Measurements from ENCODE around the gene COL23A1. TPM values are rescaled to one million over a fixed set of nuclear protein-coding genes. Genes with fewer than 3 reads are reported as not detected.

The COL23A1 gene
- total and polyA plus RNA-seq, 2 donors (not counting 1 experiment from before 2014, with no cell fraction given) = not detected

GRCh38 chr5:178347956-178348355, 242.2 kb downstream of the COL23A1 start:
- Histone ChIP-seq H3K4me3 (replicated peaks in 1 of 4; ENCODE audit: control extremely low read depth in 1 of 4, insufficient read depth in 1 of 4, low read depth in 3 of 4, low read length in 4 of 4) (no peak overlapping the region), H3K9me3 (ENCODE audit: control insufficient read depth, insufficient read depth, low read depth, low read length) (no peaks in the 10 kb centered on the region), H3K79me2 (ENCODE audit: control insufficient read depth, insufficient read depth, low read length) (no peaks in the 10 kb centered on the region), H3K9ac (ENCODE audit: insufficient read depth, low read length) (no peak overlapping the region), H4K20me1 (ENCODE audit: control insufficient read depth, extremely low read depth, insufficient read depth, low read length) (no peaks in the 10 kb centered on the region), H3K4me2 (ENCODE audit: extremely low read depth, insufficient read depth, low read length) (no peak overlapping the region), H3K4me1 (ENCODE audit: control insufficient read depth, extremely low read depth, insufficient read depth, low read length) (no peaks in the 10 kb centered on the region), H2AFZ (ENCODE audit: low read length) (no peak overlapping the region), H3K27me3 (ENCODE audit: control insufficient read depth, insufficient read depth, low read length) (no peaks in the 10 kb centered on the region), H3K36me3 (ENCODE audit: control insufficient read depth, insufficient read depth, low read length) (no peaks in the 10 kb centered on the region), H3K27ac (ENCODE audit: insufficient read depth, low read length) (no peak overlapping the region)
- TF ChIP-seq CTCF (conservative IDR thresholded peaks at IDR 0.05 in 1 of 2, IDR thresholded peaks at IDR 0.05 in 1 of 2; ENCODE audit: low read depth in 1 of 2, low read length in 2 of 2) (no peak), EZH2 (IDR thresholded peaks at IDR 0.05; ENCODE audit: low read length, missing control alignments) (no peak)
- DNase-seq (ENCODE audit: low read depth in 2 of 2) = no peak

- Histone ChIP-seq H3K36me3 (ENCODE audit: control insufficient read depth, insufficient read depth, low read length) (no peaks in the 10 kb centered on the region), H3K27ac (ENCODE audit: insufficient read depth, low read length) (no peak overlapping the region), H3K9me3 (ENCODE audit: control insufficient read depth, insufficient read depth, low read depth, low read length) (no peaks in the 10 kb centered on the region), H4K20me1 (ENCODE audit: control insufficient read depth, extremely low read depth, insufficient read depth, low read length) (no peaks in the 10 kb centered on the region), H3K9ac (ENCODE audit: insufficient read depth, low read length) (no peak overlapping the region), H2AFZ (ENCODE audit: low read length) (no peak overlapping the region), H3K27me3 (ENCODE audit: control insufficient read depth, insufficient read depth, low read length) (no peaks in the 10 kb centered on the region), H3K4me2 (ENCODE audit: extremely low read depth, insufficient read depth, low read length) (no peak overlapping the region), H3K79me2 (ENCODE audit: control insufficient read depth, insufficient read depth, low read length) (no peaks in the 10 kb centered on the region), H3K4me3 (replicated peaks in 1 of 4; ENCODE audit: control extremely low read depth in 1 of 4, insufficient read depth in 1 of 4, low read depth in 3 of 4, low read length in 4 of 4) (no peak overlapping the region), H3K4me1 (ENCODE audit: control insufficient read depth, extremely low read depth, insufficient read depth, low read length) (no peaks in the 10 kb centered on the region)
- DNase-seq (ENCODE audit: low read depth in 2 of 2) = no peak
- no peak for TF ChIP-seq EZH2 (IDR thresholded peaks at IDR 0.05; ENCODE audit: low read length, missing control alignments)
- TF ChIP-seq CTCF (conservative IDR thresholded peaks at IDR 0.05 in 1 of 2, IDR thresholded peaks at IDR 0.05 in 1 of 2; ENCODE audit: low read depth in 1 of 2, low read length in 2 of 2) = no peak
These were observed 243.4 kb downstream of the COL23A1 start for GRCh38 chr5:178346607-178347334.

- Histone ChIP-seq H2AFZ (ENCODE audit: low read length) (no peak overlapping the region), H3K9ac (ENCODE audit: insufficient read depth, low read length) (no peak overlapping the region), H3K27ac (ENCODE audit: insufficient read depth, low read length) (no peak overlapping the region), H3K79me2 (ENCODE audit: control insufficient read depth, insufficient read depth, low read length) (no peaks in the 10 kb centered on the region), H3K27me3 (ENCODE audit: control insufficient read depth, insufficient read depth, low read length) (no peaks in the 10 kb centered on the region), H3K9me3 (ENCODE audit: control insufficient read depth, insufficient read depth, low read depth, low read length) (no peaks in the 10 kb centered on the region), H4K20me1 (ENCODE audit: control insufficient read depth, extremely low read depth, insufficient read depth, low read length) (no peaks in the 10 kb centered on the region), H3K4me1 (ENCODE audit: control insufficient read depth, extremely low read depth, insufficient read depth, low read length) (no peaks in the 10 kb centered on the region), H3K36me3 (ENCODE audit: control insufficient read depth, insufficient read depth, low read length) (no peaks in the 10 kb centered on the region), H3K4me3 (replicated peaks in 1 of 4; ENCODE audit: control extremely low read depth in 1 of 4, insufficient read depth in 1 of 4, low read depth in 3 of 4, low read length in 4 of 4) (no peak overlapping the region), H3K4me2 (ENCODE audit: extremely low read depth, insufficient read depth, low read length) (no peak overlapping the region)
- no peak for DNase-seq (ENCODE audit: low read depth in 2 of 2)
- no peak for TF ChIP-seq CTCF (conservative IDR thresholded peaks at IDR 0.05 in 1 of 2, IDR thresholded peaks at IDR 0.05 in 1 of 2; ENCODE audit: low read depth in 1 of 2, low read length in 2 of 2)
- TF ChIP-seq EZH2 (IDR thresholded peaks at IDR 0.05; ENCODE audit: low read length, missing control alignments) = no peak
These were observed 246.9 kb downstream of the COL23A1 start for GRCh38 chr5:178343306-178343705.

All from fibroblast of lung (primary cell).